Sciatic nerve (tissue), 2 donors: ENCODE measurements around the gene G0S2. TPM values are rescaled to one million over a fixed set of nuclear protein-coding genes. Genes with fewer than 3 reads are reported as not detected.
A peak's percentile ranks its signal among the peaks of the same experiment; 100 is the strongest.
"Not testable (repeated sequence)": the region's sequence is repeated elsewhere in the genome, so short reads cannot be mapped to it uniquely, and the experiment has no call there.

Experiments
- ATAC-seq: fragments of 200-7000 bp; cut with Tn5 transposase; one replicate; pipeline ENCODE4 v1.9.1; 2020; ENCODE audit warnings: mild to moderate bottlenecking, moderate library complexity
- DNase-seq: peaks from one replicate; pipeline ENCODE4 v3.0.0-alpha.2; 2020; ENCODE audit warnings: low spot score
- intact Hi-C: fragments of 100-400 bp; cut with DNase I; formaldehyde crosslinking; loops from one replicate; pipeline ENCODE4 v1.14.2; 2022
- total RNA-seq: library from RNA; stranded (reverse); fragmentation: NEBNext Ultra II Directional; extraction: Animal tissue kit (Norgen Biotek cat#: 25700); gene quantifications from one replicate; pipeline ENCODE4 v1.2.1, GENCODE V29; 2021
- donor health status: DM: no; HTN: no; CAD: no.
- donor health status: DM: no; HTN: no; CAD: no.

The G0S2 gene
- total RNA-seq, 1 donor from 2014 or later, result 93.0 TPM

GRCh38 chr1:209672705-209673630, 2.2 kb upstream of the G0S2 start:
- DNase-seq (no peak), ATAC-seq (no peak)
- intact Hi-C loops, result no loop called here

GRCh38 chr1:209673631-209674417, 1.4 kb upstream of the G0S2 start:
- DNase-seq (no peak), ATAC-seq (peak; percentile 71)
- intact Hi-C loops, result no loop called here

- intact Hi-C loops, result no loop called here
- DNase-seq, result peak; percentile 65
- peak; percentile 61 for ATAC-seq
These were observed 448 bp downstream of the G0S2 start for GRCh38 chr1:209675565-209676154.

- no peak for ATAC-seq
- intact Hi-C loops, result no loop called here
- DNase-seq, result no peak
These were observed 3.8 kb downstream of the G0S2 start for GRCh38 chr1:209678981-209679539.

- DNase-seq (no peak), ATAC-seq (no peak)
- intact Hi-C loops, result no loop called here
These were observed 10.6 kb downstream of the G0S2 start for GRCh38 chr1:209685821-209686220.

- intact Hi-C loops, result no loop called here
- no peak for ATAC-seq
- DNase-seq, result no peak
These were observed 11.1 kb downstream of the G0S2 start for GRCh38 chr1:209686322-209686721.

- intact Hi-C loops, result no loop called here
- no peak for ATAC-seq
These were observed 13.6 kb downstream of the G0S2 start for GRCh38 chr1:209688746-209689234.

GRCh38 chr1:209689477-209689876, 14.3 kb downstream of the G0S2 start:
- no peak for ATAC-seq
- intact Hi-C loops, result no loop called here
- no peak for DNase-seq

More at GRCh38 chr1:209688746-209689234, 13.6 kb downstream of the G0S2 start:
- DNase-seq, result no peak

GRCh38 chr1:209691237-209691636, 16.0 kb downstream of the G0S2 start:
- DNase-seq (no peak), ATAC-seq (no peak)
- intact Hi-C loops, result loop anchor here (5.0 kb wide), 1 partner anchor 99 kb away; no protein-coding TSS in a partner anchor

GRCh38 chr1:209692296-209692695, 17.1 kb downstream of the G0S2 start:
- DNase-seq (no peak), ATAC-seq (no peak)
- intact Hi-C loops, result loop anchor here (5.0 kb wide), 1 partner anchor 100 kb away; no protein-coding TSS in a partner anchor

- intact Hi-C loops, result loop anchor here (5.0 kb wide), 1 partner anchor 101 kb away; no protein-coding TSS in a partner anchor
- peak; percentile 81 for ATAC-seq
- peak; percentile 92 for DNase-seq
These were observed 17.7 kb downstream of the G0S2 start for GRCh38 chr1:209692745-209693504.

GRCh38 chr1:209696673-209697072, 21.5 kb downstream of the G0S2 start:
- no peak for ATAC-seq
- intact Hi-C loops, result no loop called here
- DNase-seq, result no peak

GRCh38 chr1:209697126-209697525, 21.9 kb downstream of the G0S2 start:
- ATAC-seq (no peak), DNase-seq (no peak)
- intact Hi-C loops, result no loop called here

- DNase-seq, ATAC-seq, intact Hi-C loops: not testable (repeated sequence)
These were observed 25.5 kb downstream of the G0S2 start for GRCh38 chr1:209700686-209701085.

GRCh38 chr1:209702832-209703231, 27.6 kb downstream of the G0S2 start:
- DNase-seq (no peak), ATAC-seq (no peak)
- intact Hi-C loops, result no loop called here

- DNase-seq (no peak), ATAC-seq (peak; percentile 53)
- intact Hi-C loops, result no loop called here
These were observed 28.8 kb downstream of the G0S2 start for GRCh38 chr1:209703834-209704504.

GRCh38 chr1:209704584-209704983, 29.4 kb downstream of the G0S2 start, which contains the start of gene HSD11B1:
TSS of gene HSD11B1 (plus strand) at chr1:209704846. CDS start at chr1:209704943, 97 bp downstream.
- DNase-seq (peak; percentile 77), ATAC-seq (peak; percentile 98)
- intact Hi-C loops, result no loop called here
